ENCODE measurements around the gene LDAF1.
"Not testable (repeated sequence)": the region's sequence is repeated elsewhere in the genome, so short reads cannot be mapped to it uniquely, and the experiment has no call there.

GRCh38 chr16:21152160-21153030 lies 6.1 kb upstream of the LDAF1 start:
- not testable (repeated sequence) for TF ChIP-seq CTCF, POLR2A (IDR thresholded peaks at IDR 0.05)

Data from vagina (tissue), 2 donors.